ENCODE results near the gene ABRAXAS1. TPM values are rescaled to one million over a fixed set of nuclear protein-coding genes. Genes with fewer than 3 reads are reported as not detected.

Gene ABRAXAS1
- total and polyA plus RNA-seq, 10 of the 15 experiments (the other 5 are each of a cell fraction or from before 2014, with no cell fraction given) = 2.2 to 9.7 (median 5.8) TPM

DNA sequence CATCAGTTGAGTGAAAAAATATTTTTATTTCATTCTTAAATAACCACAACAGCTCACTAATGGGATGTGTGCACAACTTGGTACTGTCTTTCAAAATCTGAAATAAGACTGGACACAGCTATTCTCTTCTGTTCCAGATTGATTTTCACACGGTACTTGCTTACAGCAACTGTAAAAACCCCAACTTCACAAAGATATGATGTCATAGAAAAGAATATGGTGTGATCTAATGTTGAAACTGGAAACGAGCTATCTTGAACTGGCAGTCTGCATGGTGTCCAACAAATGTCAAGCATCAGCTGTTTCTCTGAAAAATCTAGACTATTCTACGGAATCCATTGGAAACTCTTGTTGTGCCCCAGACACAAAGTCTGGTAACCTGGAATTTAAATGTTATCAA is 44.0 kb downstream of the ABRAXAS1 start:
- no peaks in the 10 kb centered on the region for H3K9me3 ChIP-seq (replicated peaks; ENCODE audit: control insufficient read depth, insufficient read depth, low read length)
- RAD21 ChIA-PET (ENCODE audit: unreplicated experiment) = no interaction called here
- H3K36me3 ChIP-seq (ENCODE audit: control insufficient read depth in 2 of 2, insufficient read depth in 2 of 2, low read length in 1 of 2) = no peaks in the 10 kb centered on the region; a peak in 3 of 4 replicates
- POLR2A ChIA-PET = interaction anchor here (0.5 kb wide), 1 partner anchor 1064 kb away, joined by 4 read pairs; no protein-coding TSS in a partner anchor
- in situ Hi-C loops (cut with MboI) (no loop called here), intact Hi-C loops (cut with micrococcal nuclease; ENCODE audit: unreplicated experiment) (loop anchor here (5.0 kb wide), 1 partner anchor 79 kb away; no protein-coding TSS in a partner anchor)
- CTCF ChIA-PET = no interaction called here
- no peak overlapping the region for H2AFZ ChIP-seq (ENCODE audit: control insufficient read depth, low read depth, low read length)
- no peak overlapping the region for H3K4me2 ChIP-seq (ENCODE audit: control insufficient read depth, insufficient read depth)
- no peak for DNase-seq (ENCODE audit: low read depth, low spot score)
- no peak overlapping the region for H3K9ac ChIP-seq (ENCODE audit: control insufficient read depth, insufficient read depth, low read length)
- no peaks in the 10 kb centered on the region for H3K27me3 ChIP-seq (replicated peaks in 1 of 2; ENCODE audit: control insufficient read depth in 2 of 2, insufficient read depth in 2 of 2, low read length in 1 of 2)
- no TSS peak for BruUV-seq (replicated peaks)
- H4K20me1 ChIP-seq (ENCODE audit: control insufficient read depth, insufficient read depth) = no peaks in the 10 kb centered on the region
- H3K4me3 ChIP-seq = no peak overlapping the region
- TF ChIP-seq JUNB (IDR thresholded peaks at IDR 0.05) (0 out of 2 replicates have a peak, but pooled peaks have one; percentile 29), NRF1 (conservative IDR thresholded peaks at IDR 0.05; ENCODE audit: low read depth, low read length) (no peak), POLR2AphosphoS5 (IDR thresholded peaks at IDR 0.05; ENCODE audit: low read length) (no peak), RUNX3 (IDR thresholded peaks at IDR 0.05; ENCODE audit: low read length) (peak; percentile 30; the same call in 1 of the 2 replicates), CHD4 (IDR thresholded peaks at IDR 0.05) (no peak), CREM (IDR thresholded peaks at IDR 0.05; ENCODE audit: low read depth) (peak; percentile 53; the same call in 1 of the 2 replicates), CREB1 (IDR thresholded peaks at IDR 0.05; ENCODE audit: low read depth) (peak; percentile 58; the same call in 1 of the 2 replicates), ATF7 (IDR thresholded peaks at IDR 0.05; ENCODE audit: low read depth) (peak; percentile 65)
- TF ChIP-seq, protein P1, sequence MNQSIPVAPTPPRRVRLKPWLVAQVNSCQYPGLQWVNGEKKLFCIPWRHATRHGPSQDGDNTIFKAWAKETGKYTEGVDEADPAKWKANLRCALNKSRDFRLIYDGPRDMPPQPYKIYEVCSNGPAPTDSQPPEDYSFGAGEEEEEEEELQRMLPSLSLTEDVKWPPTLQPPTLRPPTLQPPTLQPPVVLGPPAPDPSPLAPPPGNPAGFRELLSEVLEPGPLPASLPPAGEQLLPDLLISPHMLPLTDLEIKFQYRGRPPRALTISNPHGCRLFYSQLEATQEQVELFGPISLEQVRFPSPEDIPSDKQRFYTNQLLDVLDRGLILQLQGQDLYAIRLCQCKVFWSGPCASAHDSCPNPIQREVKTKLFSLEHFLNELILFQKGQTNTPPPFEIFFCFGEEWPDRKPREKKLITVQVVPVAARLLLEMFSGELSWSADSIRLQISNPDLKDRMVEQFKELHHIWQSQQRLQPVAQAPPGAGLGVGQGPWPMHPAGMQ (IDR thresholded peaks at IDR 0.05; ENCODE audit: borderline replicate concordance) = no peak
- TF ChIP-seq, protein P2, sequence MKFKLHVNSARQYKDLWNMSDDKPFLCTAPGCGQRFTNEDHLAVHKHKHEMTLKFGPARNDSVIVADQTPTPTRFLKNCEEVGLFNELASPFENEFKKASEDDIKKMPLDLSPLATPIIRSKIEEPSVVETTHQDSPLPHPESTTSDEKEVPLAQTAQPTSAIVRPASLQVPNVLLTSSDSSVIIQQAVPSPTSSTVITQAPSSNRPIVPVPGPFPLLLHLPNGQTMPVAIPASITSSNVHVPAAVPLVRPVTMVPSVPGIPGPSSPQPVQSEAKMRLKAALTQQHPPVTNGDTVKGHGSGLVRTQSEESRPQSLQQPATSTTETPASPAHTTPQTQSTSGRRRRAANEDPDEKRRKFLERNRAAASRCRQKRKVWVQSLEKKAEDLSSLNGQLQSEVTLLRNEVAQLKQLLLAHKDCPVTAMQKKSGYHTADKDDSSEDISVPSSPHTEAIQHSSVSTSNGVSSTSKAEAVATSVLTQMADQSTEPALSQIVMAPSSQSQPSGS (IDR thresholded peaks at IDR 0.05; ENCODE audit: low read length) = peak; percentile 49; the same call in 1 of the 2 replicates
- TF ChIP-seq, protein P3, sequence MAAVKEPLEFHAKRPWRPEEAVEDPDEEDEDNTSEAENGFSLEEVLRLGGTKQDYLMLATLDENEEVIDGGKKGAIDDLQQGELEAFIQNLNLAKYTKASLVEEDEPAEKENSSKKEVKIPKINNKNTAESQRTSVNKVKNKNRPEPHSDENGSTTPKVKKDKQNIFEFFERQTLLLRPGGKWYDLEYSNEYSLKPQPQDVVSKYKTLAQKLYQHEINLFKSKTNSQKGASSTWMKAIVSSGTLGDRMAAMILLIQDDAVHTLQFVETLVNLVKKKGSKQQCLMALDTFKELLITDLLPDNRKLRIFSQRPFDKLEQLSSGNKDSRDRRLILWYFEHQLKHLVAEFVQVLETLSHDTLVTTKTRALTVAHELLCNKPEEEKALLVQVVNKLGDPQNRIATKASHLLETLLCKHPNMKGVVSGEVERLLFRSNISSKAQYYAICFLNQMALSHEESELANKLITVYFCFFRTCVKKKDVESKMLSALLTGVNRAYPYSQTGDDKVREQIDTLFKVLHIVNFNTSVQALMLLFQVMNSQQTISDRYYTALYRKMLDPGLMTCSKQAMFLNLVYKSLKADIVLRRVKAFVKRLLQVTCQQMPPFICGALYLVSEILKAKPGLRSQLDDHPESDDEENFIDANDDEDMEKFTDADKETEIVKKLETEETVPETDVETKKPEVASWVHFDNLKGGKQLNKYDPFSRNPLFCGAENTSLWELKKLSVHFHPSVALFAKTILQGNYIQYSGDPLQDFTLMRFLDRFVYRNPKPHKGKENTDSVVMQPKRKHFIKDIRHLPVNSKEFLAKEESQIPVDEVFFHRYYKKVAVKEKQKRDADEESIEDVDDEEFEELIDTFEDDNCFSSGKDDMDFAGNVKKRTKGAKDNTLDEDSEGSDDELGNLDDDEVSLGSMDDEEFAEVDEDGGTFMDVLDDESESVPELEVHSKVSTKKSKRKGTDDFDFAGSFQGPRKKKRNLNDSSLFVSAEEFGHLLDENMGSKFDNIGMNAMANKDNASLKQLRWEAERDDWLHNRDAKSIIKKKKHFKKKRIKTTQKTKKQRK (IDR thresholded peaks at IDR 0.05; ENCODE audit: low read depth, low read length) = no peak
- TF ChIP-seq, protein P4, sequence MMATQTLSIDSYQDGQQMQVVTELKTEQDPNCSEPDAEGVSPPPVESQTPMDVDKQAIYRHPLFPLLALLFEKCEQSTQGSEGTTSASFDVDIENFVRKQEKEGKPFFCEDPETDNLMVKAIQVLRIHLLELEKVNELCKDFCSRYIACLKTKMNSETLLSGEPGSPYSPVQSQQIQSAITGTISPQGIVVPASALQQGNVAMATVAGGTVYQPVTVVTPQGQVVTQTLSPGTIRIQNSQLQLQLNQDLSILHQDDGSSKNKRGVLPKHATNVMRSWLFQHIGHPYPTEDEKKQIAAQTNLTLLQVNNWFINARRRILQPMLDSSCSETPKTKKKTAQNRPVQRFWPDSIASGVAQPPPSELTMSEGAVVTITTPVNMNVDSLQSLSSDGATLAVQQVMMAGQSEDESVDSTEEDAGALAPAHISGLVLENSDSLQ (IDR thresholded peaks at IDR 0.05) = no peak
- TF ChIP-seq, protein P5, sequence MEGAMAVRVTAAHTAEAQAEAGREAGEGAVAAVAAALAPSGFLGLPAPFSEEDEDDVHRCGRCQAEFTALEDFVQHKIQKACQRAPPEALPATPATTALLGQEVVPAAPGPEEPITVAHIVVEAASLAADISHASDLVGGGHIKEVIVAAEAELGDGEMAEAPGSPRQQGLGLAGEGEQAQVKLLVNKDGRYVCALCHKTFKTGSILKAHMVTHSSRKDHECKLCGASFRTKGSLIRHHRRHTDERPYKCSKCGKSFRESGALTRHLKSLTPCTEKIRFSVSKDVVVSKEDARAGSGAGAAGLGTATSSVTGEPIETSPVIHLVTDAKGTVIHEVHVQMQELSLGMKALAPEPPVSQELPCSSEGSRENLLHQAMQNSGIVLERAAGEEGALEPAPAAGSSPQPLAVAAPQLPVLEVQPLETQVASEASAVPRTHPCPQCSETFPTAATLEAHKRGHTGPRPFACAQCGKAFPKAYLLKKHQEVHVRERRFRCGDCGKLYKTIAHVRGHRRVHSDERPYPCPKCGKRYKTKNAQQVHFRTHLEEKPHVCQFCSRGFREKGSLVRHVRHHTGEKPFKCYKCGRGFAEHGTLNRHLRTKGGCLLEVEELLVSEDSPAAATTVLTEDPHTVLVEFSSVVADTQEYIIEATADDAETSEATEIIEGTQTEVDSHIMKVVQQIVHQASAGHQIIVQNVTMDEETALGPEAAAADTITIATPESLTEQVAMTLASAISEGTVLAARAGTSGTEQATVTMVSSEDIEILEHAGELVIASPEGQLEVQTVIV (IDR thresholded peaks at IDR 0.05; ENCODE audit: borderline replicate concordance, partially characterized antibody) = no peak
- peak; percentile 77 for ATAC-seq
- no peaks in the 10 kb centered on the region for H3K79me2 ChIP-seq (ENCODE audit: control insufficient read depth, insufficient read depth, low read length)
- H3K27ac ChIP-seq (ENCODE audit: control insufficient read depth, insufficient read depth) = no peak overlapping the region
- peak; percentile 56 for FAIRE-seq
- no peaks in the 10 kb centered on the region for H3K4me1 ChIP-seq (ENCODE audit: control insufficient read depth, insufficient read depth, low read length)
- WGBS (ENCODE audit: insufficient coverage, insufficient replicate concordance, low lambda C conversion rate, missing lambda C conversion rate) = 33% methylated on average over 3 of the region's 3 CpGs
- SMC1A ChIA-PET (ENCODE audit: uncharacterized antibody, unreplicated experiment) = interaction anchor here (0.6 to 1.5 kb wide), 3 partner anchors 11 to 13 kb away, joined by 3 to 5 read pairs (median 3); no protein-coding TSS in a partner anchor
